Spinal cord (tissue), 10 donors: ENCODE data around the gene NPLOC4. TPM values are rescaled to one million over a fixed set of nuclear protein-coding genes. Genes with fewer than 3 reads are reported as not detected.

Experiments
- DNase-seq, 6 donors: peaks; one replicate each; pipeline versions ENCODE4 v3.0.0 to v3.0.0-alpha.2; 2013 to 2015; ENCODE audit warnings: low spot score in 6 of 6, low read depth in 4 of 6
- H3K27ac ChIP-seq: one replicate; pipeline ENCODE4 v1.5.1; 2013; ENCODE audit warnings: low read depth, low read length, control low read depth
- H3K27me3 ChIP-seq: one replicate; pipeline ENCODE4 v1.6.1; 2013; ENCODE audit warnings: low read length; ENCODE audit not compliant: control insufficient read depth, insufficient read depth
- H3K36me3 ChIP-seq: one replicate; pipeline ENCODE4 v1.6.1; 2013; ENCODE audit warnings: low read length; ENCODE audit not compliant: control insufficient read depth, insufficient read depth
- H3K4me1 ChIP-seq: one replicate; pipeline ENCODE4 v1.6.1; 2013; ENCODE audit warnings: low read length; ENCODE audit not compliant: control insufficient read depth, insufficient read depth
- H3K4me3 ChIP-seq: one replicate; pipeline ENCODE4 v1.5.1; 2013; ENCODE audit warnings: low read depth, low read length, control low read depth
- H3K9me3 ChIP-seq: one replicate; pipeline ENCODE4 v1.6.1; 2013; ENCODE audit warnings: low read length; ENCODE audit not compliant: control insufficient read depth, insufficient read depth
- WGBS: methylation state at CpG from one replicate; pipeline ENCODE4 v1.1.5; 2013; ENCODE audit warnings: missing lambda C conversion rate; ENCODE audit not compliant: insufficient coverage; 5-methylcytosine and 5-hydroxymethylcytosine counted together
- polyA plus RNA-seq, 2 donors: library from polyadenylated mRNA; unstranded; fragments of 120-200 nt; gene quantifications; one replicate each; pipeline ENCODE4 v1.2.1, GENCODE V29; 2013; ENCODE audit not compliant: insufficient read length in 2 of 2
- total RNA-seq, 2 donors: library from RNA; depleted of rRNA in 1 of 2; stranded (reverse); fragments of 120-200 nt in 1 of 2; fragments of >200 nt in 1 of 2; gene quantifications; one replicate each; pipeline versions ENCODE4 v1.2.3 to v1.2.4, GENCODE V29; 2013 to 2014
- donor health status: healthy.

Gene NPLOC4
- total and polyA plus RNA-seq, 4 donors: 38.8 to 60.6 (median 43.1) TPM

GRCh38 chr17:81651692-81652091 lies 14.8 kb upstream of the NPLOC4 start:
- peaks cover 47% of the 10 kb centered on the region for H3K27me3 ChIP-seq
- H3K27ac ChIP-seq: no peak overlapping the region
- 82% methylated on average over 8 of the region's 10 CpGs for WGBS

DNA sequence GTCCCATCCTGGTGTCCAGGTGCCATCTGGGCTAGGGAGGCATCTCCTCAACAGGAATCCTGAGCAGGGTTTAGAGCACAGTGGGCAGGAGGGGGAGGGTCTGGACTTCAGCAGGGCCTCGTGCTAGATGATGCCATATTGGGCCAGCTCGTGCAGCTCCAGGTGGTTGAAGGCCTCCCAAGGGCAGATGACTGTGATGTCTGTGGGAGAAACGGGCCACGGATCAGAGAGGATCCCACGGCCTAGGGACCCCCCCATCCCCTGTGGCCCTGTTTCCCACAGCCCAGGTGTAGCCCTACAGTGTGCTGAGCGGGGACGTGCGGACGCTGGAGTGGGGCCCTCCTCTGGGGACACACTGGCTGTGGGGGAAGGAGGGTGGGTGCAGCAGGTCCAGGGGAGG lies 14.0 kb upstream of the NPLOC4 start:
- H3K36me3 ChIP-seq: peaks cover 2% of the 10 kb centered on the region
- no peak for DNase-seq
- peaks cover 8% of the 10 kb centered on the region for H3K4me1 ChIP-seq
- no peak overlapping the region for H3K27ac ChIP-seq
- no peak overlapping the region for H3K4me3 ChIP-seq
- peaks cover 47% of the 10 kb centered on the region for H3K27me3 ChIP-seq
- H3K9me3 ChIP-seq: peaks cover 3% of the 10 kb centered on the region
- 62% methylated on average over 3 of the region's 9 CpGs for WGBS

More at GRCh38 chr17:81651692-81652091, 14.8 kb upstream of the NPLOC4 start:
- Histone ChIP-seq H3K4me3 (no peak overlapping the region), H3K9me3 (peaks cover 3% of the 10 kb centered on the region), H3K4me1 (peaks cover 8% of the 10 kb centered on the region), H3K36me3 (peaks cover 2% of the 10 kb centered on the region)
- DNase-seq: no peak

DNA sequence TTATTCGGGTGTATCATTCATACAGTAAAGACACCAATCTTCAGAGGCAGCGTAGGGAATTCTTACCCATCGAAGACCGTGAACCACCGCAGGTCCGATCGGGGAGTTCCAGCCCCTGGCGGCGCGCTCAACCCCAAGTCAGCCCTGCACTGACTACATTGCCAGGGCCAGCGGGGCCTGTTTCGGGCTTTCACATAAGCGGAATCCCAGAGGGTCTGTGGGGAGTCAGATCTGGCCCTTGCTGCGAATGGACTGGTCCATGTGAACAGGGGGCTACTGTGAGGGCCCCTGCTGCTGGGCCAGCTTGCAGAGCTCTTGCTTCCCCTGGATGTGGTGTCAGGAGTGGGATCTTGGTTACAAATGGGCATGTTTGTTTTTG lies 11.8 kb upstream of the NPLOC4 start:
- Histone ChIP-seq H3K4me3 (no peak overlapping the region), H3K27ac (no peak overlapping the region), H3K27me3 (peaks cover 45% of the 10 kb centered on the region)

DNA sequence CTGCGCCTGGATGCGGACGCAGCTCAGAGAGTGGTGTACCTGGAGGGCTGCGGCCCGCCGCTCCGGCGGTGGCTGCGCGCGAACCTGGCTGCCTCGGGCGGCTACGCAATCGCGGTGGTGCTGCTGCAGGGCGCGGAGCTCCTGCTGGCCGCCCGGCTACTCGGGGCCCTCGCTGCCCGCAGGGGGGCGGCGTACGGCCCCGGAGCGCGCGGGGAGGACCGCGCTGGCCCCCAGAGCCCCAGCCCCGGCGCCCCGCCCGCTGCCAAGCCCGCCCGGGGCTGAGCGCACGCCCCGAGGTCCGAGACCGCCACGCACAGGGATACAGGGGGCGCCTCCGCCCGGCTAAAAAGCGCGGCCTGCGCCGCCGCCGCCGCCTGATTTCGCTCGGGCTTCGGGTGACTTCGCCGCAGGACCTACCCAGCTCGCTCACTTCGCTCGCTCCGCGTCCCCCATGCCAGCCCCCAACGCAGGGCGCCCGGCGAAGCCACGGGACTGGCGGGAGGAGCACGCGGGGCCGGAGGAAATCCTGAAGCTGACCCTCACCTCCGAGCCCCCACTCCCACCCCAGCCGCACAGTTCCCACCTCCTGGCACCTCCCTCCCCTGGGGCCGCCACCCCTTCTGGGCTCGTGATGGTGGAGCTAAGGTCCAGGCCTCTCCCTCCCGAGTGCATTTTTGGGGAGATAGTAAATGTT lies 11.2 kb upstream of the NPLOC4 start:
- Histone ChIP-seq H3K4me1 (peaks cover 4% of the 10 kb centered on the region), H3K4me3 (no peak overlapping the region), H3K36me3 (peaks cover 14% of the 10 kb centered on the region), H3K9me3 (peaks cover 3% of the 10 kb centered on the region), H3K27me3 (peaks cover 41% of the 10 kb centered on the region), H3K27ac (no peak overlapping the region)
- 2% methylated on average over 71 of the region's 78 CpGs for WGBS
- peak in 1 of 6 donors; percentile 1 for DNase-seq

More for the DNA sequence above, 11.8 kb upstream of the NPLOC4 start:
- Histone ChIP-seq H3K36me3 (peaks cover 14% of the 10 kb centered on the region), H3K4me1 (peaks cover 8% of the 10 kb centered on the region), H3K9me3 (peaks cover 3% of the 10 kb centered on the region)
- WGBS: 70% methylated on average over 8 of the region's 14 CpGs
- DNase-seq: no peak

- Histone ChIP-seq H3K27ac (no peak overlapping the region), H3K27me3 (peaks cover 37% of the 10 kb centered on the region)
- WGBS: 25% methylated on average over 21 of the region's 21 CpGs
Measured at GRCh38 chr17:81647640-81648012, 10.7 kb upstream of the NPLOC4 start.

GRCh38 chr17:81646869-81647600 lies 10.1 kb upstream of the NPLOC4 start:
- Histone ChIP-seq H3K36me3 (peaks cover 19% of the 10 kb centered on the region), H3K4me3 (no peak overlapping the region), H3K27me3 (peaks cover 37% of the 10 kb centered on the region), H3K27ac (no peak overlapping the region), H3K4me1 (peaks cover 2% of the 10 kb centered on the region), H3K9me3 (peaks cover 3% of the 10 kb centered on the region)
- 67% methylated on average over 9 of the region's 12 CpGs for WGBS
- DNase-seq: no peak

More at GRCh38 chr17:81647640-81648012, 10.7 kb upstream of the NPLOC4 start:
- H3K4me3 ChIP-seq: no peak overlapping the region
- DNase-seq: no peak
- H3K9me3 ChIP-seq: peaks cover 3% of the 10 kb centered on the region
- peaks cover 2% of the 10 kb centered on the region for H3K4me1 ChIP-seq
- H3K36me3 ChIP-seq: peaks cover 14% of the 10 kb centered on the region

GRCh38 chr17:81644976-81645952 lies 8.4 kb upstream of the NPLOC4 start:
- Histone ChIP-seq H3K4me1 (peaks cover 2% of the 10 kb centered on the region), H3K27me3 (peaks cover 28% of the 10 kb centered on the region), H3K36me3 (peaks cover 22% of the 10 kb centered on the region), H3K27ac (no peak overlapping the region), H3K9me3 (peaks cover 3% of the 10 kb centered on the region), H3K4me3 (no peak overlapping the region)
- no peak for DNase-seq
- WGBS: 87% methylated on average over 29 of the region's 29 CpGs

DNA sequence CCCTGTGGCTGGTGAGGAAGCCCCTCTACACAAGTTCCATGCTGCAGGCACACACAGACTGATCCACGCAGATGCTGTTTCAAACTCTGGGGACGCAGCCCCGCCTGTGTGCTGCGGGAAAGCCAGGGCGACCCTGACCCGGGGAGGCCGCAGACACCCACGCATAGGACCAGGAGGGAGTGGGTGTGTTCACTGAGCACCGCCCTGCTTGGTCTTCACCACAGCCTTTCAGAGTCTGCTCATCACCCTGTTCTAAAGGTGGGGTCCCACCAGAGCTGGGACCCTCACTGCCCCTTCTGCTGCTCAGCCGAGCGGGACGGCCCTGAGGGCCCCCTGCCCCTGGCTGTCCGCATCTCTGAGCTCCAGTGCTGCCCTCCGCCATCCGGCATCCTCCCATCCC lies 7.6 kb upstream of the NPLOC4 start:
- H3K27me3 ChIP-seq: peaks cover 23% of the 10 kb centered on the region

DNA sequence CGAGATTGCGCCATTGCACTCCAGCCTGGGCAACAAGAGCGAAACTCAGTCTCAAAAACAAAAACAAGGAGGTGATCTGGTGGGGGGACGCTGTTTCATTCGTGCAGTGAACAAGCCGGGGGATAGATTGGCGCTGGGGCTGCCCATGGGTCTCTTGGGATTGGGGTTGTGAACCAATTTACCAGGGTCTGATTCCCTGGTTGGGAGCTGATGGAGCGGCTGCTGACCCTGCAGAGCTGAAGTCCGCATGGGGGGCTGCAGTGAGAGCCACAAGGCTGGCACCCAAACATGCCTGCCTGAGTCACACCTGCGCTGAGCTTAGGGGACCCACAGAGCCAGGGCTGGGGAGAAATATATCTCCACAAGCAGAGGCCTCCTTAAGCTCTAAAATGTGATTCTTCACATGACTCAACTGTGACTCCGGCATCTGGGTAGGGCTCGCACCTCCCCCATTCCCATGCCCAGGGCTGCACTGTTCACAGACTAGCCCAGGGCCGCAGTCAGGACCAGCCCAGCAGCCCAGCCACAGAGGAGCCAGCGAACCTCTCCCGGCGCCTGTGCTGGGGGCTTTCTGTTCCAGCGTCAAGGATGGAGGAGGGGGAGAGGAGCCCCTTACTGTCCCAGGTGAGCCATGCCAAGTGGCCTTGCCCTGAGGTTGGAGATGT lies 5.0 kb upstream of the NPLOC4 start:
- no peaks in the 10 kb centered on the region for H3K9me3 ChIP-seq
- peaks cover under 1% of the 10 kb centered on the region for H3K27me3 ChIP-seq
- no peak overlapping the region for H3K4me3 ChIP-seq
- 91% methylated on average over 13 of the region's 17 CpGs for WGBS
- no peak for DNase-seq
- no peak overlapping the region for H3K27ac ChIP-seq
- peaks cover 22% of the 10 kb centered on the region for H3K36me3 ChIP-seq
- H3K4me1 ChIP-seq: peaks cover 4% of the 10 kb centered on the region

More for the DNA sequence above, 7.6 kb upstream of the NPLOC4 start:
- no peak for DNase-seq
- Histone ChIP-seq H3K4me1 (peaks cover 2% of the 10 kb centered on the region), H3K9me3 (peaks cover 3% of the 10 kb centered on the region), H3K36me3 (peaks cover 22% of the 10 kb centered on the region), H3K27ac (no peak overlapping the region), H3K4me3 (no peak overlapping the region)
- WGBS: 97% methylated on average over 15 of the region's 15 CpGs
